IMR-90 (cell line): ENCODE data around the gene CTIF.

Source experiments
- CHD1 ChIP-seq: IDR thresholded peaks from 2 replicates; pipeline ENCODE4 v1.6.1; 2012; ENCODE audit warnings: low read depth, low read length, improper control_type of control experiment
- CTCF ChIP-seq: conservative IDR thresholded peaks from 2 replicates; pipeline ENCODE4 v1.5.1; 2012; ENCODE audit warnings: mild to moderate bottlenecking, low read depth, low read length, improper control_type of control experiment
- MAFK ChIP-seq: IDR thresholded peaks from 2 replicates; pipeline ENCODE4 v1.6.1; 2012; ENCODE audit warnings: low read depth, low read length, improper control_type of control experiment
- MXI1 ChIP-seq: IDR thresholded peaks from 2 replicates; pipeline ENCODE4 v1.6.1; 2012; ENCODE audit warnings: low read depth, mild to moderate bottlenecking, low read length, moderate library complexity, borderline replicate concordance
- POLR2A ChIP-seq: IDR thresholded peaks from 2 replicates; pipeline ENCODE4 v1.6.1; 2012; ENCODE audit warnings: mild to moderate bottlenecking, low read depth, low read length
- RAD21 ChIP-seq: IDR thresholded peaks from 2 replicates; pipeline ENCODE4 v1.6.1; 2012; ENCODE audit warnings: low read length, improper control_type of control experiment
- RCOR1 ChIP-seq: IDR thresholded peaks from 2 replicates; pipeline ENCODE4 v1.6.1; 2012; ENCODE audit warnings: mild to moderate bottlenecking, low read length, improper control_type of control experiment; ENCODE audit not compliant: insufficient replicate concordance
- RFX5 ChIP-seq: IDR thresholded peaks from 2 replicates; pipeline ENCODE4 v1.8.0; 2012; ENCODE audit warnings: low read depth, mild to moderate bottlenecking, low read length, moderate library complexity
- SMC3 ChIP-seq: fragments of 150-350 bp; IDR thresholded peaks from 2 replicates; pipeline ENCODE4 v1.6.1; 2016; ENCODE audit warnings: low read depth, mild to moderate bottlenecking, antibody characterized with exemption, low read length, moderate library complexity
- TF ChIP-seq, protein P1 (sequence below): fragments of 150-350 bp; IDR thresholded peaks from 2 replicates; pipeline ENCODE4 v1.6.1; 2017; ENCODE audit warnings: mild to moderate bottlenecking, antibody characterized with exemption, low read length, low read depth

DNA sequence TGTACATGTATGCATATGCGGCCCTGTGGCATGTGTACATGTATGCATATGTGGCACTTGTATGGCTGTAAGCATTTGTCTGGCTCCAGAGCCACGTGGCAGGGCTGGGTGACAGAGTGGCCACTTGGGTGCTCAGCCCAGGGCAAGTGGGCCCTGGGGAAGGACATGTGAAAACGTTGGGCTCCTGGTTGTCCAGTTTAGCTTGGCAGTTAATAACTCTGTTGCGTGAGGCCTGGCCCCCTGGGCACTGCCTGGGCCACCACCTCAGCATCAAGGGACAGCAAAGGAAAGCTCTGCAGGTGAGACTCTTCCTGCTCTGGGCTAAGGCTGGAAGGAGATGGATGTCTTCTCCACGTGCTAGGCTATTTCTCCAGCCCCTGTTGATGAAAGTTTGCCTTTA is 119.9 kb downstream of the CTIF start:
- TF ChIP-seq CTCF: no peak
- TF ChIP-seq POLR2A: no peak
- no peak for TF ChIP-seq RFX5
- no peak for TF ChIP-seq MXI1
- TF ChIP-seq, protein P1, sequence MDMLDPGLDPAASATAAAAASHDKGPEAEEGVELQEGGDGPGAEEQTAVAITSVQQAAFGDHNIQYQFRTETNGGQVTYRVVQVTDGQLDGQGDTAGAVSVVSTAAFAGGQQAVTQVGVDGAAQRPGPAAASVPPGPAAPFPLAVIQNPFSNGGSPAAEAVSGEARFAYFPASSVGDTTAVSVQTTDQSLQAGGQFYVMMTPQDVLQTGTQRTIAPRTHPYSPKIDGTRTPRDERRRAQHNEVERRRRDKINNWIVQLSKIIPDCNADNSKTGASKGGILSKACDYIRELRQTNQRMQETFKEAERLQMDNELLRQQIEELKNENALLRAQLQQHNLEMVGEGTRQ: no peak
- TF ChIP-seq CHD1: no peak
- no peak for TF ChIP-seq RAD21
- TF ChIP-seq MAFK: no peak
- no peak for TF ChIP-seq RCOR1
- no peak for TF ChIP-seq SMC3
